Ishikawa (cell line): ENCODE measurements around the gene ST8SIA1.

ENCODE experiments used
- CEBPB ChIP-seq: IDR thresholded peaks from 2 replicates; pipeline ENCODE4 v1.6.1; 2012
- EGR1 ChIP-seq: IDR thresholded peaks from 2 replicates; pipeline ENCODE4 v1.6.1; 2012
- EP300 ChIP-seq: IDR thresholded peaks from 2 replicates; pipeline ENCODE4 v1.6.1; 2012; ENCODE audit warnings: borderline replicate concordance
- MAX ChIP-seq: IDR thresholded peaks from 2 replicates; pipeline ENCODE4 v1.6.1; 2012
- RAD21 ChIP-seq: IDR thresholded peaks from 2 replicates; pipeline ENCODE4 v1.6.1; 2012; ENCODE audit warnings: low read depth
- TCF12 ChIP-seq: IDR thresholded peaks from 2 replicates; pipeline ENCODE4 v1.6.1; 2012; ENCODE audit warnings: low read depth
- YY1 ChIP-seq: IDR thresholded peaks from 2 replicates; pipeline ENCODE4 v1.6.1; 2012; ENCODE audit warnings: low read depth

GRCh38 chr12:22283508-22283907 lies 51.0 kb downstream of the ST8SIA1 start:
- TF ChIP-seq CEBPB (no peak), RAD21 (no peak), MAX (no peak), YY1 (no peak), EGR1 (no peak), TCF12 (no peak), EP300 (no peak)
